ENCODE measurements around the gene CALCR.

CALCR gene

GRCh38 chr7:93574646-93575554, at the start of gene CALCR:
Gene CALCR, minus strand, starts transcription at chr7:93574724. Its CDS starts 87,743 bp downstream, at chr7:93486981.
- no peak for DNase-seq (ENCODE audit: extremely low read depth, insufficient read length)
- no peaks in the 10 kb centered on the region for H3K36me3 ChIP-seq (ENCODE audit: control insufficient read depth, insufficient read depth, low read length)
- peaks cover 2% of the 10 kb centered on the region for H3K27me3 ChIP-seq (replicated peaks; ENCODE audit: control insufficient read depth, insufficient read depth, low read length)
- TF ChIP-seq, protein P1, sequence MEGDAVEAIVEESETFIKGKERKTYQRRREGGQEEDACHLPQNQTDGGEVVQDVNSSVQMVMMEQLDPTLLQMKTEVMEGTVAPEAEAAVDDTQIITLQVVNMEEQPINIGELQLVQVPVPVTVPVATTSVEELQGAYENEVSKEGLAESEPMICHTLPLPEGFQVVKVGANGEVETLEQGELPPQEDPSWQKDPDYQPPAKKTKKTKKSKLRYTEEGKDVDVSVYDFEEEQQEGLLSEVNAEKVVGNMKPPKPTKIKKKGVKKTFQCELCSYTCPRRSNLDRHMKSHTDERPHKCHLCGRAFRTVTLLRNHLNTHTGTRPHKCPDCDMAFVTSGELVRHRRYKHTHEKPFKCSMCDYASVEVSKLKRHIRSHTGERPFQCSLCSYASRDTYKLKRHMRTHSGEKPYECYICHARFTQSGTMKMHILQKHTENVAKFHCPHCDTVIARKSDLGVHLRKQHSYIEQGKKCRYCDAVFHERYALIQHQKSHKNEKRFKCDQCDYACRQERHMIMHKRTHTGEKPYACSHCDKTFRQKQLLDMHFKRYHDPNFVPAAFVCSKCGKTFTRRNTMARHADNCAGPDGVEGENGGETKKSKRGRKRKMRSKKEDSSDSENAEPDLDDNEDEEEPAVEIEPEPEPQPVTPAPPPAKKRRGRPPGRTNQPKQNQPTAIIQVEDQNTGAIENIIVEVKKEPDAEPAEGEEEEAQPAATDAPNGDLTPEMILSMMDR (IDR thresholded peaks at IDR 0.05; ENCODE audit: insufficient read depth, low read length, poor library complexity, severe bottlenecking): no peak
- H3K4me3 ChIP-seq (replicated peaks; ENCODE audit: low read depth, low read length): no peak within 1 kb of the TSS

GRCh38 chr7:93623816-93624215, 49.3 kb upstream of the CALCR start:
- no peaks in the 10 kb centered on the region for H3K27me3 ChIP-seq (replicated peaks; ENCODE audit: control insufficient read depth, insufficient read depth, low read length)
- no peak overlapping the region for H3K4me3 ChIP-seq (replicated peaks; ENCODE audit: low read depth, low read length)
- TF ChIP-seq, protein P1 (IDR thresholded peaks at IDR 0.05; ENCODE audit: insufficient read depth, low read length, poor library complexity, severe bottlenecking): no peak
- H3K36me3 ChIP-seq (ENCODE audit: control insufficient read depth, insufficient read depth, low read length): no peaks in the 10 kb centered on the region
- no peak for DNase-seq (ENCODE audit: extremely low read depth, insufficient read length)

DNA sequence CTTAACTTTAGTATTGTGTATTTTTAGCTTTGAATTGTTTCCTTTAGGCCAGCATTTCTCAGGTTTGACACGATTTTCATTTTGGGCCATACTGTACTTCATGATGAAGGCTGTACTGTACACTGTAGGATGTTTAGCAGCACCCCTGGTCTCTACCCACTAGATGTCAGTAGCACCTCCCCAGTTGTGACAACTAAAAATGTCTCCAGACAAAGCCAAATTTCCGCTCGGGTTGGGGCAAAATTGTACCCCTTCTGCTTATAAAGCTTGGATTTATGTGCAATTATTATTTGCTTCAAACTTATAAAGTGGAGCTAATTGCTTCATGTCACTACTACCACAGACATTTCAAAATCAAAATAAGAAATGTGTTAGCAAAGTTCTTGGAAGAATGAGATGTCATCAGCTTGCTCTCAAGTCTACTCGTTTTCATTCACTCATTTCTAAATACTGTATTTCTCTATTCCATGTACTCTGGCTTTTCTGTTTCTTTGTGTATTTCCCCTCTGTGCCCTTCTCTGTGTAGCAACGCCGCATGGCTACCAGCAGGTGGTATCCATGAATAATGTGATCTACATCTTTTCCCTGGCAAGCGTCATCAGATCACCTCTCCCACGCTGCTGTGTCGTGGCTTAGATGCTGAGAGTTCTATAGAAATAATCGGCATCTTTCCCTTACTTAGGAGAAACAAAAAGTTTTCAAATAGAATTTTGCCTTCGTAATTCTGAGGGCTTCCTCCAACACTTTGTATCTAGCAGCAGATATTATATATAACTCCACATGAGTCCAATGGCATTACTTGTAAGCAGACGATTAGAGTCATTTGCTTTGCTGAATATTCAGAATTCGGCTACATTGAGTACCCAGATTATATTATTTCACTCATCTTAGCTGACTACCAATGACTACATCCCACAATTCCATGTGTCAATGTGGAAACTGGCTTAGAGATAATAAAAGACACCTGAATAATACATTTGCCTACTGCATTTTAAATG, 47.8 kb upstream of the CALCR start:
- Histone ChIP-seq H3K36me3 (ENCODE audit: control insufficient read depth, insufficient read depth, low read length) (no peaks in the 10 kb centered on the region), H3K27me3 (replicated peaks; ENCODE audit: control insufficient read depth, insufficient read depth, low read length) (no peaks in the 10 kb centered on the region), H3K4me3 (replicated peaks; ENCODE audit: low read depth, low read length) (no peak overlapping the region)
- TF ChIP-seq, protein P1 (IDR thresholded peaks at IDR 0.05; ENCODE audit: insufficient read depth, low read length, poor library complexity, severe bottlenecking): peak; percentile 52
- DNase-seq (ENCODE audit: extremely low read depth, insufficient read length): no peak

DNA sequence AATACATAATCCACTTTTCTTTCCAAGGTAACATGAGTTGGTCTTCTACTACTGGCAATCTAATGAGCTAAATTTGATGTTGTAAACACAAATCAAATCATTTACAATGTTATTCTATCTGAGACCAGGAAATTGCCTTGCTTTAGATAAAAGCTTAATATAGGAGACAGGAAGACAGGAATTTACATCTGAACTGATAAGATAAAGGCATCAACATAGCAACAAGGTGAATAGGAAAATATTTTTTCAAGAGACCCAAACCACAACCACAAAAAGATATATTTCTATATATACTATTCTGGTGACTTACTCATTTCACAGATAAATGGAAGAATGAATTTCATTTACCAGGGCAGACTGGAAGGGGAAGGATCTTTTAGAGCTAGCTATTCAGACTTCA, 46.3 kb upstream of the CALCR start:
- Histone ChIP-seq H3K27me3 (replicated peaks; ENCODE audit: control insufficient read depth, insufficient read depth, low read length) (no peaks in the 10 kb centered on the region), H3K36me3 (ENCODE audit: control insufficient read depth, insufficient read depth, low read length) (no peaks in the 10 kb centered on the region), H3K4me3 (replicated peaks; ENCODE audit: low read depth, low read length) (no peak overlapping the region)
- DNase-seq (ENCODE audit: extremely low read depth, insufficient read length): no peak
- TF ChIP-seq, protein P1 (IDR thresholded peaks at IDR 0.05; ENCODE audit: insufficient read depth, low read length, poor library complexity, severe bottlenecking): no peak

GRCh38 chr7:93620057-93620456, 45.5 kb upstream of the CALCR start:
- no peaks in the 10 kb centered on the region for H3K27me3 ChIP-seq (replicated peaks; ENCODE audit: control insufficient read depth, insufficient read depth, low read length)
- DNase-seq (ENCODE audit: extremely low read depth, insufficient read length): no peak
- TF ChIP-seq, protein P1 (IDR thresholded peaks at IDR 0.05; ENCODE audit: insufficient read depth, low read length, poor library complexity, severe bottlenecking): no peak
- no peak overlapping the region for H3K4me3 ChIP-seq (replicated peaks; ENCODE audit: low read depth, low read length)
- H3K36me3 ChIP-seq (ENCODE audit: control insufficient read depth, insufficient read depth, low read length): no peaks in the 10 kb centered on the region

Data from GM06990 (cell line).